PC-3 (cell line): ENCODE results near the gene CLASP1. TPM values are rescaled to one million over a fixed set of nuclear protein-coding genes. Genes with fewer than 3 reads are reported as not detected.

Experiments
- ATAC-seq: fragments of 200-7000 bp; cut with Tn5 transposase; 2 replicates; pipeline ENCODE4 v1.9.1; 2020; ENCODE audit warnings: mild to moderate bottlenecking, moderate library complexity
- BruUV-seq: library from RNA; stranded (reverse); fragments of 400-500 nt; replicated peaks from 2 replicates; lab custom pipeline; 2021; lab: Mats Ljungman, UMichigan
- CTCF ChIA-PET: fragments of 300-600 bp; sonication (Branson Sonifier 250); formaldehyde crosslinking; loops from one replicate; lab custom pipeline; 2022; ENCODE audit warnings: antibody characterized with exemption; lab: Charles Lee
- POLR2A ChIA-PET: fragments of 300-600 bp; sonication (Branson Sonifier 250); formaldehyde crosslinking; loops from one replicate; lab custom pipeline; 2022; ENCODE audit warnings: antibody characterized with exemption; ENCODE audit not compliant: unreplicated experiment; lab: Charles Lee
- DNase-seq: peaks from one replicate; pipeline ENCODE4 v3.0.0-alpha.2; 2015
- H2AFZ ChIP-seq: fragments of 300-600 bp; sonication (generic); 2 replicates; pipeline ENCODE4 v1.6.0; 2016; ENCODE audit warnings: antibody characterized with exemption, low read length
- H3F3A ChIP-seq: fragments of 300-600 bp; sonication (generic); one replicate; pipeline ENCODE4 v1.6.0; 2017; ENCODE audit warnings: antibody characterized with exemption, low read length, control low read depth, mild to moderate bottlenecking; ENCODE audit not compliant: unreplicated experiment
- H3K27ac ChIP-seq: fragments of 300-600 bp; sonication (generic); 2 replicates; pipeline ENCODE4 v1.5.1; 2016; ENCODE audit warnings: mild to moderate bottlenecking, low read length
- H3K27me3 ChIP-seq: fragments of 300-600 bp; sonication (generic); 2 replicates; pipeline ENCODE4 v1.6.1; 2016; ENCODE audit warnings: low read length, mixed read lengths
- H3K36me3 ChIP-seq: fragments of 300-600 bp; sonication (generic); 2 replicates; pipeline ENCODE4 v1.6.1; 2016; ENCODE audit warnings: low read depth, mixed run types, low read length, mixed read lengths
- H3K4me1 ChIP-seq: fragments of 300-600 bp; sonication (generic); 2 replicates; pipeline ENCODE4 v1.5.1; 2016; ENCODE audit warnings: low read length; ENCODE audit not compliant: insufficient read depth
- H3K4me2 ChIP-seq: fragments of 300-600 bp; sonication (generic); 2 replicates; pipeline ENCODE4 v1.6.0; 2016; ENCODE audit warnings: low read length
- H3K4me3 ChIP-seq: fragments of 300-600 bp; sonication (generic); 2 replicates; pipeline ENCODE4 v1.5.1; 2016; ENCODE audit warnings: mild to moderate bottlenecking, low read length, mixed read lengths
- H3K79me2 ChIP-seq: fragments of 300-600 bp; sonication (generic); 2 replicates; pipeline ENCODE4 v1.6.1; 2017; ENCODE audit warnings: low read length, mixed read lengths
- H3K9ac ChIP-seq: fragments of 300-600 bp; sonication (generic); 2 replicates; pipeline ENCODE4 v1.6.0; 2016; ENCODE audit warnings: mild to moderate bottlenecking, low read length
- H3K9me2 ChIP-seq: fragments of 300-600 bp; sonication (generic); replicated peaks from 2 replicates; pipeline ENCODE4 v1.6.1; 2016; ENCODE audit warnings: mixed run types, low read length, mixed read lengths
- H3K9me3 ChIP-seq: fragments of 300-600 bp; sonication (generic); 2 replicates; pipeline ENCODE4 v1.6.1; 2016; ENCODE audit warnings: low read length, mixed read lengths
- H4K20me1 ChIP-seq: fragments of 300-600 bp; sonication (generic); 2 replicates; pipeline ENCODE4 v1.6.1; 2016; ENCODE audit warnings: low read length, mixed read lengths
- CTCF ChIP-seq: fragments of 300-600 bp; sonication (generic); conservative IDR thresholded peaks from 2 replicates; pipeline ENCODE4 v1.5.1; 2017; ENCODE audit warnings: antibody characterized with exemption, low read depth, mild to moderate bottlenecking, low read length
- EZH2 ChIP-seq: fragments of 300-600 bp; sonication (generic); IDR thresholded peaks from one replicate; pipeline ENCODE4 v1.6.1; 2017; ENCODE audit warnings: antibody characterized with exemption, mild to moderate bottlenecking, low read length; ENCODE audit not compliant: unreplicated experiment
- EZH2phosphoT487 ChIP-seq: fragments of 300-600 bp; sonication (generic); IDR thresholded peaks from 2 replicates; pipeline ENCODE4 v1.6.1; 2018; ENCODE audit warnings: mild to moderate bottlenecking, antibody characterized with exemption, low read length, borderline replicate concordance
- intact Hi-C: fragments of 100-400 bp; cut with micrococcal nuclease; formaldehyde crosslinking; loops from 2 replicates; pipeline ENCODE4 v1.9.0; 2023
- total RNA-seq: library from RNA; depleted of rRNA; stranded (reverse); fragments of >200 nt; gene quantifications from 2 replicates; pipeline ENCODE4 v1.2.3, GENCODE V29; 2014

Gene CLASP1
- total RNA-seq, 1 experiment from 2014 or later = 24.3 TPM

- Histone ChIP-seq H3K27me3 (no peaks in the 10 kb centered on the region), H4K20me1 (no peaks in the 10 kb centered on the region), H3K9me3 (no peaks in the 10 kb centered on the region), H3K4me3 (no peak overlapping the region), H3K36me3 (no peaks in the 10 kb centered on the region), H3K4me1 (no peaks in the 10 kb centered on the region), H3K9me2 (no peaks in the 10 kb centered on the region), H3K27ac (no peak overlapping the region), H3K9ac (no peak overlapping the region), H3K4me2 (no peak overlapping the region), H3F3A (no peaks in the 10 kb centered on the region), H2AFZ (no peak overlapping the region), H3K79me2 (no peaks in the 10 kb centered on the region)
- BruUV-seq = no TSS peak
- ATAC-seq (no peak), DNase-seq (no peak)
- TF ChIP-seq EZH2 (no peak), CTCF (no peak), EZH2phosphoT487 (no peak)
- ChIA-PET CTCF (no interaction called here), POLR2A (no interaction called here)
- intact Hi-C loops = no loop called here
Observed at GRCh38 chr2:121291251-121291580, 358.0 kb downstream of the CLASP1 start.

- Histone ChIP-seq H4K20me1 (no peaks in the 10 kb centered on the region), H3K9me2 (no peaks in the 10 kb centered on the region), H3K9ac (no peak overlapping the region), H3K27me3 (no peaks in the 10 kb centered on the region), H3K27ac (no peak overlapping the region), H3F3A (no peaks in the 10 kb centered on the region), H3K36me3 (no peaks in the 10 kb centered on the region), H3K4me1 (no peaks in the 10 kb centered on the region), H3K9me3 (no peaks in the 10 kb centered on the region), H3K79me2 (no peaks in the 10 kb centered on the region), H2AFZ (no peak overlapping the region), H3K4me2 (no peak overlapping the region), H3K4me3 (no peak overlapping the region)
- ATAC-seq = no peak
- intact Hi-C loops = no loop called here
- ChIA-PET POLR2A (no interaction called here), CTCF (no interaction called here)
- no peak for DNase-seq
- TF ChIP-seq EZH2 (no peak), CTCF (no peak), EZH2phosphoT487 (no peak)
- no TSS peak for BruUV-seq
Observed at GRCh38 chr2:121289271-121289670, 360.0 kb downstream of the CLASP1 start.

- no peaks in the 10 kb centered on the region for H3F3A ChIP-seq
- no peak overlapping the region for H3K9ac ChIP-seq
- peaks cover 3% of the 10 kb centered on the region; the same call in 1 of the 2 replicates for H3K4me1 ChIP-seq
- no peak for ATAC-seq
- H3K79me2 ChIP-seq = no peaks in the 10 kb centered on the region
- BruUV-seq = no TSS peak
- H3K36me3 ChIP-seq = no peaks in the 10 kb centered on the region
- intact Hi-C loops = no loop called here
- no peak overlapping the region for H3K4me3 ChIP-seq
- no peak overlapping the region for H3K27ac ChIP-seq
- DNase-seq = no peak
- no peak overlapping the region for H3K4me2 ChIP-seq
- CTCF ChIA-PET = no interaction called here
- no peaks in the 10 kb centered on the region for H3K27me3 ChIP-seq
- POLR2A ChIA-PET = no interaction called here
- no peaks in the 10 kb centered on the region for H3K9me2 ChIP-seq
- no peaks in the 10 kb centered on the region for H4K20me1 ChIP-seq
- no peaks in the 10 kb centered on the region for H3K9me3 ChIP-seq
- TF ChIP-seq EZH2 (no peak), CTCF (no peak), EZH2phosphoT487 (no peak)
- H2AFZ ChIP-seq = no peak overlapping the region
Observed at GRCh38 chr2:121288454-121289231, 360.6 kb downstream of the CLASP1 start.
